HG03060 (cell line): Measurements from ENCODE around the gene PCGF5.
"Not testable (repeated sequence)": the region's sequence is repeated elsewhere in the genome, so short reads cannot be mapped to it uniquely, and the experiment has no call there.

Source experiments
- ATAC-seq: cut with Tn5 transposase; IDR thresholded peaks from one replicate; pipeline ENCODE4 v1.9.1; 2021; ENCODE audit warnings: low read depth, moderate number of reproducible peaks; ENCODE audit not compliant: unreplicated experiment

The PCGF5 gene

DNA sequence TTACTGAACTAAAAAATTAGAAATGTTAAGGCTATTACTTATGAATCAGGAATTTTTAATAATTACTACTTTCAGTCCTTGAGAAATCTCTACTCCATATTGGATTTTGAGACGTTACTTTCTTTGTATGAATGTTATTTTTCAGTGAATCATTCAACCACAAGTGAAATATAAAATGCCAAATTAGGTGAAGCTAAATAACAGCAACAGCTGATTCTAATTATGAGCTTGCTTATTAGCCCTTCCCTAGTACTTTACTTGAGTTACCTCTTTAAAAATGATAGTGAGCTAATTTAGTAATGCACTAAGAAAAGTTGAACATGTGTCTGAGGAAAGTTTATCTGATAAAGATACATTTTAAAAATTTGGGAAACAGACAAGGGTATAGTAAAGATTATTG is 51.4 kb downstream of the PCGF5 start:
- no peak for ATAC-seq

- ATAC-seq: no peak
These were observed 64.1 kb downstream of the PCGF5 start for GRCh38 chr10:91284486-91285090.

GRCh38 chr10:91286572-91286971 is 66.1 kb downstream of the PCGF5 start:
- ATAC-seq: no peak

GRCh38 chr10:91287276-91287675 is 66.8 kb downstream of the PCGF5 start:
- no peak for ATAC-seq

GRCh38 chr10:91287912-91288311 is 67.4 kb downstream of the PCGF5 start:
- ATAC-seq: no peak

DNA sequence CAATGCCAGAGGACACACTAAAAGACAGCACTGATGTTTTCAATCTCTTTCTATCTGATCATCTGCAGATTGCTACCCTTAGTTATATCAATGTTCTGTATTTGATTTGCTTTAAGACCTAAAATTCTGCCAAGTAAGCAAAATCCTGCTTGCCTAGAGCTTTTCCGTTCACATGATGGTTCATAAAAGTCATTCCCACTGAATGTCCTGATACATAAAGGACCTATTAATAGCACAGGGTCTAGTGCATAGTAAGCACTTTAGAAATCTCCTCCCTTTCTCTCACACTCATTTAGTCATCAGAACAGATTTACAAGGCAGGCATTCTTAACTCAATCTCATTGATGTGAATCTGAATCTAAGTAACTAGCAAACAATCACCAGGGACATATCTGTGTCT is 68.8 kb downstream of the PCGF5 start:
- no peak for ATAC-seq

DNA sequence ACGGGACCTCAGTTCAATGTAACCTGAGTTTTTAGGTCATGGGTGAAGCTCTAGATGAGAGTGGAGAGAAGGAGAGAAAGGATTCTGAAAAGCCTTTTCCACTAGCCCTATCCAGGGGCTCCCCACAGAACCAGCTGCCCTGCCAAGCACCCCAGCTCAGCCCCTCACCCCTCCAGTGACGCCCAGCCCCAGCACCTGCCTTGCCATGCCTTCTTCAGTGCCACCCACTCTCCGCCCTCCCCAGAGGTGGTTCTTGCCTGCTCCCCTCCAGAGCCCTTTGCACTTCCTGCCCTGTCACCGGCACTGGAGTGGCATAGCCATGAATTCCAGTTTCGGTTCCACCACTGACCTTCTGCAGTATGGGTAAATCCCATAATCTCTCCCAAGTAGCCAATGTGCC is 70.1 kb downstream of the PCGF5 start:
- no peak for ATAC-seq

GRCh38 chr10:91294134-91294906 is 73.9 kb downstream of the PCGF5 start:
- no peak for ATAC-seq

GRCh38 chr10:91295346-91295745 is 74.9 kb downstream of the PCGF5 start:
- no peak for ATAC-seq

DNA sequence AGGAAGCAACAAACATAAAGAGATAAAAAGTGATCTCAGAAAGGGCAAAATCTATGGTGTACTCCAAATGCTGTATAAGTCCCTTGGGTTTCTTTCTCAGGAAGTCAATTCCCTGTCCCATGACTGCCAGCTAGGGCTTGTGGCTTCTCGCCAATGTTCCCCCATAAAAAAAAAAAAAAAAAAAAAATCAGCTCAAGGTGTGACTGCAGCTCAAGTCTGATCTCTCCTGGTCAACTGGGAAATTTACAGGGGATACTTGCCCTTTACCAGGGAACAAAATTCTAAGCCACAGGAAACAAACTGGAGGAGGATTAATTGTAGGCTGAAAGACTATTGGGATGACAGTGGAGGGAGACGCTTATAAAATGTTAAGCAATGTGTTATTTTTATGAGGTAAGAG is 76.0 kb downstream of the PCGF5 start:
- no peak for ATAC-seq

DNA sequence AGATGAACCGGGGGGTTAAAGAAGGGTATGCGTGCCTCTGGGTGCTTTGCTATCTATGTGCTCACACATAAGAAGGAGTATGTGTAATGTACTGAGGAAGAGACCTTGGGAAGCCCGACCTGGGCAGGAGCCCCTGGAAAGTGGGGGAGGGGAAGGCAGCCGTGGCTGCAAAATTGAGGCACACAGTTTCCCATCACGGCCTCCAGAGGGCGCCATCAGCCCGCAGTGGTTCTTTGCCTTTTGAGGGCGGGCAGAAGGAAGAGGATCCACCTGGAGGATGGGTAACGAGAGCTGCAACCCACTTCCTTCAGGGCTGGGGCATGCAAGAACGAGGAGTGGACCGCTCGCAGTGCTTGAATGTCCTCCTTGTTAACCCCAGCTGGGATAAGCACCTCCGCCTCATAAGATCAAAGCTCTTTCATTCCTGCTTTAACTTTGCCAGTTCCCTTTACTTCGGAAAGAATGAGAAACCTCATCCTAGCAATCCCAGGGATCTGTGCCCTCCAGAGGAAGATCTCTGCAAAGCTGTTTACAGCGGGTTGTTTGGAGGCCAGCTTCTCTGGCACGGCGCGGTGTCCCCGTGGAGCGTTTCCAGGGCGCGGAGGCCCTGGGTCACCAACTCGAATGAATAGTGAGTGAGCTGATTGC is 77.9 kb downstream of the PCGF5 start:
- ATAC-seq: peak; percentile 55

- ATAC-seq: no peak
These were observed 79.6 kb downstream of the PCGF5 start for GRCh38 chr10:91299999-91300575.

DNA sequence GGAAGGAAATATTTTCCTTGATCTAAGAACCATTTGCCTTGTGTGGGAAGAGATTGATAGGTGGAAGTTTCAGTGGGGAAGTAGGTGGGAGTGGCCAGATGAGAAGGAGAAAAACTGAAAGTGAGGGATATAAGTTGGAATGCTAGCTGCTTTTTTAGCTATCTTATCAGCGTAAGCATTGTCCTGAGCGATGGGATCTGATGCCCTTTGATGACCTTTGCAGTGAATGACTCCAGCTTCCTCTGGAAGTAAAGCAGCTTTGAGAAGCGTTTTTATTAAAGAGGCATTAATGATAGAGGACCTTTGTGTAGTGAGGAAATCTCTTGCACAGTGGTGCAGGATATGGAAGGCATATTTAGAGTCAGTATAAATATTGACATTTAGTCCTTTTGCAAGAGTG is 82.5 kb downstream of the PCGF5 start:
- not testable (repeated sequence) for ATAC-seq

DNA sequence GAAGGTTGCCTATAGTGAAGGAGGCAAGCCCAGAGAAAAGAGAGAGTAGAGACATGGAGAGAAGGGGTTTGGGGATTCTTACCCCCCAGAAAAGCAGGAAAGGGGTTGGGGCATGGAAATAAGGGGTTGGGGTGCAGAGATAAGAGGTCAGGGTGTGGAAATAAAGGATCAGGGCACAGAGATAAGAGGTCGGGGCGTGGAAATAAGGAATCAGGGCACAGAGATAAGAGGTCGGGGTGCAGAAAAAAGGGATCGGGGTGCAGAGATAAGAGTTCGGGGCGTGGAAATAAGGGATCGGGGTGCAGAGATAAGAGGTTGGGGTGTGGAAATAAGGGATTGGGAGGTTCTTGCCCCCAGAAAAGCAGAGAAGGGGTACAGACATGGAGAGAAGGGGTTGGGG is 85.5 kb downstream of the PCGF5 start:
- ATAC-seq: not testable (repeated sequence)

DNA sequence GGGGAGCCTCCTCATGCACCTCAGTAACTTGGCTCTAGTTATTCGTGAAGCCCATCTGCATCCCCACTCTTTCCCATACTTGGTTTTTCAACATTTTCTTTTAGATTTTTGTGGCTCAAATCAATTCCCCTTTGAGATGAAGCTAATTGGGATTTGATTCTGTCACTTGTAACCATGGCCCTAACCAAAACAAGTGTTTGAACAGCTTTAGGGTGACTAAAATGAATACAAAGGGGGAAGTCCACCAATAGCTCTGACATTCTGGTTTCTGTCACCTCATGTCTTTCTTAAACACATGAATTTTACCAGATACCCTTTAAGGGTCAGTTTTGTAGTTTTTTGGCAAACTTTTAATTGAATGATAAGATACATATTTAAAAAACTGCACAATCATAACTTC is 87.0 kb downstream of the PCGF5 start:
- ATAC-seq: no peak

DNA sequence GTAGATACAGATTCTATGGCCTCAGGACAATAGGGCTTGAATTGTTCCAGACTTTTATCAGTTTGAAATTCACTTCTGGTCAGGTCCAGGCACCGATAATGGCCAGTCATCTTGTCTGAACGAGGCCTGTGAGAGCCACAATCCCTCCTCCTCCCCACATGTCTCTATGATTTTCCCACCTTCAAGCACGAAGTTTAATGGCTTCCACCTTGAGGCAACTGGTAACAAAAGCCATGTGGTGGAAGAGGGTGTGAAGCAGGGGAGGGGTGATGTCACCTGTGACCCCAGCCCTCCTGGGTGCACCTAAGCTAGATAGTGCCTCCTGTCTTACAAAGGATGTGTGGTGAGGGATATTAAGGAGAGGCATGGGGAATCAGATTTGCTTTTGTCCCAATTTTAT is 89.2 kb downstream of the PCGF5 start:
- ATAC-seq: no peak

DNA sequence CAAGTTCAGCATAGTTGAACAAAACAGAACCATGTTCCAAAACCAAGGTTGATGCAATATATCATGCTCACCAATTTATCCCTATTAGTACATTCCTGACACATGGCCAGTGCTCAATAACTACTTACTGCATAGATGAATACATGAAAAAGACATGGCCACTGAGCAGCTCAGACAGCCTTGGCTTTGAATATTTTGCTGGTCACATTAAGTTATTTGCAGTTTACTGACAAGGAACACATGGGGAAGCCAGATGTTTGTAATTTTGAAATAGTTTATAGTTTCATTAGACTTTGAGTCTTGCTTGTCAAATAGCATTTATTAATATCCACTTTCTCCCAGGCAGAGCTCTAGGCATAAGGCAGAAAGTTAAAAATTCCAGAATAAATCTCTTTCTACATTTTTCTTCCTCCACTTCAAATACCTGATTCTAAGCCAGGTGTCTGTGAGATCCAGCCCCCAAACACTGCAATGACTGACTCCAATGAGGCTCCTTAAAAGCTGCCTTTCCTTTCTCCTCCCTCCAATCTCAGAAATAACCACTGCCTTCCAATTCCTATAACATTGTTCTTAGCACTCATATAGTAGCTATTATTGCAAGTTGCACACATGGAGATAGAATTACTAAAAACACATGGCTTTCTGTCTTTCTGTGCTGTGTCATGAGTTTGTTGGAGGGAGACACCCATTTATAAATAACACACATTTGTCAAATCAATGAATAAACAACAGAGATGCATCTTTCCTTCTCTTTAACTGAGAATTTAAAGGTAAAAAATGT is 91.3 kb downstream of the PCGF5 start:
- no peak for ATAC-seq

DNA sequence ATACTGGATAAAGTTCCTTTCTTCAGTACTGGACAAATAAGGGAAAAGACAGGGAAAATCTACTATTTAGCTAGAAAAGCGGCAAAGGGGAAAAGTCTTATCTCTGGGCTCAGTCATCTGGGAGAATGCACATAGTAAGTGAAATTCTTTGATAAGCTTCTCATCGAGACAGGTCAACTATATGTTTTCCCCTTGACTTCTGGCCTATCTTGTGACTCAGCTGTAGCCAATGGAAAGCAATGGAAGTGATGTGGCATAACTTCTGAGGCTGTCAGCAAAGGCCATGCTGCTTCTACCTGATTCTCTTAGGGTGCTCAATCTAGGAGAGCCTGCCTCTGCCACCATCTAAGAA is 91.9 kb downstream of the PCGF5 start:
- no peak for ATAC-seq

DNA sequence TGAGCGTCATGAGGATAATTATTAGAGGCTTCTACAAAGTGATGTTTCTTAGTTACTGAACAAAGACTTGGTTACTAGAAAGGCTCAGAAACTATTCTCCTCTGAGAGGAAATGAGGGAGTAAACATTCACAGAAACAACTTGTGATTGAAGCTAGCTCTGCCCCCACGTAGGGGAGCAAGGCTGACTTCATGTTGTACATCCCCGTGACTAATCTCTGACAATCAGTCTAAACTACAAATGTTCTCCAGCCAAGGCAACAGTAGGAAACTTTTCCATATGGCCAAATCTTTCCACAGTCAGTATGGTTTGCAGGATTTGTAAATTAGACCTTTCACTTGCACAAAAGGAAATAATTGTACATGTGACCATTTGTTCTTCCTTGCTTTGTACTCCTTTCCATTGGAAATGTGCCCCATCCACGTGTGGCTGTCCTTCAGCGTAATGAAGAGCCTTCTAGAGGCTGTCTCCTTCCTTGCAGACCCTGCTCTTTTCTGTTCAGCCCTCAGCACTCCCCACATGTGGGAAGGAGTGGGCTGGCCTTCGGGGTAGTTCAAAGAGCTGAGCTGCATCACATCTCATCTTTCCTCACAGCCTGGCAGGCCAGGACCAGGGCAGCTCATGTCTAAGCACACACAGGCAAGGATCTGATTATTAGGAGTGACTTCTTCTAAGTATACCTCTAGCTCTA is 93.5 kb downstream of the PCGF5 start:
- ATAC-seq: no peak

- no peak for ATAC-seq
These were observed 96.0 kb downstream of the PCGF5 start for GRCh38 chr10:91316486-91316885.
